ENCODE results near the gene PPRC1. TPM values are rescaled to one million over a fixed set of nuclear protein-coding genes. Genes with fewer than 3 reads are reported as not detected.

PPRC1 gene
- total and polyA plus RNA-seq, 2 experiments from 2014 or later: 43.2 to 67.5 TPM

DNA sequence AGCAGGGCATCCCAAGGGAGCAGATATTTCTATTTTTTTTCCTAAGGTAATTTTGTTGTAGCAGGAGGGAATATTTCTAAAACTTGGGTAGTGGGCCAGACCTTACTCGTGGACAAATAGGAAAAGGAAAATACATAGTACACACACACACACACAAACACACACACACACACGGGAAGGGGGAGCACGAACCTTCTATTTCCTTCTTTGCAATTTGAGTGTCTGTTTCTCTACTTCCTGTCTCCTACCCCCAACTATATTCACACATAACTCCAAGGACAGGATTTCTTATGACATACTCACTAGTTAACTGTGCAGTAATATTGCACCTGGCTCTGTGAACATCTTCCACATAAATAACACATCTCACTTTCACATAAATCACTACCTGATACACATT is 17.1 kb upstream of the PPRC1 start:
- no peaks in the 10 kb centered on the region for H3K9me2 ChIP-seq (ENCODE audit: insufficient read depth)
- Mint-ChIP-seq H3K36me3 (ENCODE audit: low read depth) (peaks cover 22% of the 10 kb centered on the region), H3K27me3 (ENCODE audit: insufficient read depth, low read depth, poor library complexity) (peaks cover 22% of the 10 kb centered on the region), H3K9me3 (no peaks in the 10 kb centered on the region; the same call in 1 of the 3 replicates), H3K4me3 (peak overlapping the region; percentile 89), H3K4me1 (peaks cover 63% of the 10 kb centered on the region), H3K27ac (peak overlapping the region; percentile 88)
- peaks cover 17% of the 10 kb centered on the region; the same call in 1 of the 2 replicates for H3F3A ChIP-seq (replicated peaks; ENCODE audit: low read depth)
- no peaks in the 10 kb centered on the region for H3K27me3 ChIP-seq (ENCODE audit: insufficient read depth)
- H3K4me1 ChIP-seq (ENCODE audit: insufficient read depth): peaks cover 54% of the 10 kb centered on the region
- H2AFZ ChIP-seq: no peak overlapping the region
- TF ChIP-seq ZNF331 (CRISPR knock-in tag; IDR thresholded peaks at IDR 0.05; ENCODE audit: low read depth) (no peak), NANOG (IDR thresholded peaks at IDR 0.05; ENCODE audit: borderline replicate concordance) (no peak), ZNF114 (CRISPR knock-in tag; IDR thresholded peaks at IDR 0.05) (no peak), POLR2AphosphoS5 (IDR thresholded peaks at IDR 0.05; ENCODE audit: low read depth) (no peak), STAT1 (IDR thresholded peaks at IDR 0.05; ENCODE audit: unreplicated experiment) (no peak), CREB1 (CRISPR knock-in tag; IDR thresholded peaks at IDR 0.05; ENCODE audit: low read depth) (no peak), EZH2phosphoT487 (IDR thresholded peaks at IDR 0.05; ENCODE audit: unreplicated experiment) (no peak), EZH2 (IDR thresholded peaks at IDR 0.05; ENCODE audit: low read depth, unreplicated experiment) (no peak), JUNB (IDR thresholded peaks at IDR 0.05; ENCODE audit: unreplicated experiment) (no peak)
- TF ChIP-seq, protein P1, sequence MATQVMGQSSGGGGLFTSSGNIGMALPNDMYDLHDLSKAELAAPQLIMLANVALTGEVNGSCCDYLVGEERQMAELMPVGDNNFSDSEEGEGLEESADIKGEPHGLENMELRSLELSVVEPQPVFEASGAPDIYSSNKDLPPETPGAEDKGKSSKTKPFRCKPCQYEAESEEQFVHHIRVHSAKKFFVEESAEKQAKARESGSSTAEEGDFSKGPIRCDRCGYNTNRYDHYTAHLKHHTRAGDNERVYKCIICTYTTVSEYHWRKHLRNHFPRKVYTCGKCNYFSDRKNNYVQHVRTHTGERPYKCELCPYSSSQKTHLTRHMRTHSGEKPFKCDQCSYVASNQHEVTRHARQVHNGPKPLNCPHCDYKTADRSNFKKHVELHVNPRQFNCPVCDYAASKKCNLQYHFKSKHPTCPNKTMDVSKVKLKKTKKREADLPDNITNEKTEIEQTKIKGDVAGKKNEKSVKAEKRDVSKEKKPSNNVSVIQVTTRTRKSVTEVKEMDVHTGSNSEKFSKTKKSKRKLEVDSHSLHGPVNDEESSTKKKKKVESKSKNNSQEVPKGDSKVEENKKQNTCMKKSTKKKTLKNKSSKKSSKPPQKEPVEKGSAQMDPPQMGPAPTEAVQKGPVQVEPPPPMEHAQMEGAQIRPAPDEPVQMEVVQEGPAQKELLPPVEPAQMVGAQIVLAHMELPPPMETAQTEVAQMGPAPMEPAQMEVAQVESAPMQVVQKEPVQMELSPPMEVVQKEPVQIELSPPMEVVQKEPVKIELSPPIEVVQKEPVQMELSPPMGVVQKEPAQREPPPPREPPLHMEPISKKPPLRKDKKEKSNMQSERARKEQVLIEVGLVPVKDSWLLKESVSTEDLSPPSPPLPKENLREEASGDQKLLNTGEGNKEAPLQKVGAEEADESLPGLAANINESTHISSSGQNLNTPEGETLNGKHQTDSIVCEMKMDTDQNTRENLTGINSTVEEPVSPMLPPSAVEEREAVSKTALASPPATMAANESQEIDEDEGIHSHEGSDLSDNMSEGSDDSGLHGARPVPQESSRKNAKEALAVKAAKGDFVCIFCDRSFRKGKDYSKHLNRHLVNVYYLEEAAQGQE (IDR thresholded peaks at IDR 0.05; ENCODE audit: unreplicated experiment): no peak
- TF ChIP-seq, protein P2, sequence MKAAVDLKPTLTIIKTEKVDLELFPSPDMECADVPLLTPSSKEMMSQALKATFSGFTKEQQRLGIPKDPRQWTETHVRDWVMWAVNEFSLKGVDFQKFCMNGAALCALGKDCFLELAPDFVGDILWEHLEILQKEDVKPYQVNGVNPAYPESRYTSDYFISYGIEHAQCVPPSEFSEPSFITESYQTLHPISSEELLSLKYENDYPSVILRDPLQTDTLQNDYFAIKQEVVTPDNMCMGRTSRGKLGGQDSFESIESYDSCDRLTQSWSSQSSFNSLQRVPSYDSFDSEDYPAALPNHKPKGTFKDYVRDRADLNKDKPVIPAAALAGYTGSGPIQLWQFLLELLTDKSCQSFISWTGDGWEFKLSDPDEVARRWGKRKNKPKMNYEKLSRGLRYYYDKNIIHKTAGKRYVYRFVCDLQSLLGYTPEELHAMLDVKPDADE (IDR thresholded peaks at IDR 0.05): no peak
- TF ChIP-seq, protein P3, sequence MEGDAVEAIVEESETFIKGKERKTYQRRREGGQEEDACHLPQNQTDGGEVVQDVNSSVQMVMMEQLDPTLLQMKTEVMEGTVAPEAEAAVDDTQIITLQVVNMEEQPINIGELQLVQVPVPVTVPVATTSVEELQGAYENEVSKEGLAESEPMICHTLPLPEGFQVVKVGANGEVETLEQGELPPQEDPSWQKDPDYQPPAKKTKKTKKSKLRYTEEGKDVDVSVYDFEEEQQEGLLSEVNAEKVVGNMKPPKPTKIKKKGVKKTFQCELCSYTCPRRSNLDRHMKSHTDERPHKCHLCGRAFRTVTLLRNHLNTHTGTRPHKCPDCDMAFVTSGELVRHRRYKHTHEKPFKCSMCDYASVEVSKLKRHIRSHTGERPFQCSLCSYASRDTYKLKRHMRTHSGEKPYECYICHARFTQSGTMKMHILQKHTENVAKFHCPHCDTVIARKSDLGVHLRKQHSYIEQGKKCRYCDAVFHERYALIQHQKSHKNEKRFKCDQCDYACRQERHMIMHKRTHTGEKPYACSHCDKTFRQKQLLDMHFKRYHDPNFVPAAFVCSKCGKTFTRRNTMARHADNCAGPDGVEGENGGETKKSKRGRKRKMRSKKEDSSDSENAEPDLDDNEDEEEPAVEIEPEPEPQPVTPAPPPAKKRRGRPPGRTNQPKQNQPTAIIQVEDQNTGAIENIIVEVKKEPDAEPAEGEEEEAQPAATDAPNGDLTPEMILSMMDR (conservative IDR thresholded peaks at IDR 0.05; ENCODE audit: low read depth in 2 of 2): no peak
- TF ChIP-seq, protein P4, sequence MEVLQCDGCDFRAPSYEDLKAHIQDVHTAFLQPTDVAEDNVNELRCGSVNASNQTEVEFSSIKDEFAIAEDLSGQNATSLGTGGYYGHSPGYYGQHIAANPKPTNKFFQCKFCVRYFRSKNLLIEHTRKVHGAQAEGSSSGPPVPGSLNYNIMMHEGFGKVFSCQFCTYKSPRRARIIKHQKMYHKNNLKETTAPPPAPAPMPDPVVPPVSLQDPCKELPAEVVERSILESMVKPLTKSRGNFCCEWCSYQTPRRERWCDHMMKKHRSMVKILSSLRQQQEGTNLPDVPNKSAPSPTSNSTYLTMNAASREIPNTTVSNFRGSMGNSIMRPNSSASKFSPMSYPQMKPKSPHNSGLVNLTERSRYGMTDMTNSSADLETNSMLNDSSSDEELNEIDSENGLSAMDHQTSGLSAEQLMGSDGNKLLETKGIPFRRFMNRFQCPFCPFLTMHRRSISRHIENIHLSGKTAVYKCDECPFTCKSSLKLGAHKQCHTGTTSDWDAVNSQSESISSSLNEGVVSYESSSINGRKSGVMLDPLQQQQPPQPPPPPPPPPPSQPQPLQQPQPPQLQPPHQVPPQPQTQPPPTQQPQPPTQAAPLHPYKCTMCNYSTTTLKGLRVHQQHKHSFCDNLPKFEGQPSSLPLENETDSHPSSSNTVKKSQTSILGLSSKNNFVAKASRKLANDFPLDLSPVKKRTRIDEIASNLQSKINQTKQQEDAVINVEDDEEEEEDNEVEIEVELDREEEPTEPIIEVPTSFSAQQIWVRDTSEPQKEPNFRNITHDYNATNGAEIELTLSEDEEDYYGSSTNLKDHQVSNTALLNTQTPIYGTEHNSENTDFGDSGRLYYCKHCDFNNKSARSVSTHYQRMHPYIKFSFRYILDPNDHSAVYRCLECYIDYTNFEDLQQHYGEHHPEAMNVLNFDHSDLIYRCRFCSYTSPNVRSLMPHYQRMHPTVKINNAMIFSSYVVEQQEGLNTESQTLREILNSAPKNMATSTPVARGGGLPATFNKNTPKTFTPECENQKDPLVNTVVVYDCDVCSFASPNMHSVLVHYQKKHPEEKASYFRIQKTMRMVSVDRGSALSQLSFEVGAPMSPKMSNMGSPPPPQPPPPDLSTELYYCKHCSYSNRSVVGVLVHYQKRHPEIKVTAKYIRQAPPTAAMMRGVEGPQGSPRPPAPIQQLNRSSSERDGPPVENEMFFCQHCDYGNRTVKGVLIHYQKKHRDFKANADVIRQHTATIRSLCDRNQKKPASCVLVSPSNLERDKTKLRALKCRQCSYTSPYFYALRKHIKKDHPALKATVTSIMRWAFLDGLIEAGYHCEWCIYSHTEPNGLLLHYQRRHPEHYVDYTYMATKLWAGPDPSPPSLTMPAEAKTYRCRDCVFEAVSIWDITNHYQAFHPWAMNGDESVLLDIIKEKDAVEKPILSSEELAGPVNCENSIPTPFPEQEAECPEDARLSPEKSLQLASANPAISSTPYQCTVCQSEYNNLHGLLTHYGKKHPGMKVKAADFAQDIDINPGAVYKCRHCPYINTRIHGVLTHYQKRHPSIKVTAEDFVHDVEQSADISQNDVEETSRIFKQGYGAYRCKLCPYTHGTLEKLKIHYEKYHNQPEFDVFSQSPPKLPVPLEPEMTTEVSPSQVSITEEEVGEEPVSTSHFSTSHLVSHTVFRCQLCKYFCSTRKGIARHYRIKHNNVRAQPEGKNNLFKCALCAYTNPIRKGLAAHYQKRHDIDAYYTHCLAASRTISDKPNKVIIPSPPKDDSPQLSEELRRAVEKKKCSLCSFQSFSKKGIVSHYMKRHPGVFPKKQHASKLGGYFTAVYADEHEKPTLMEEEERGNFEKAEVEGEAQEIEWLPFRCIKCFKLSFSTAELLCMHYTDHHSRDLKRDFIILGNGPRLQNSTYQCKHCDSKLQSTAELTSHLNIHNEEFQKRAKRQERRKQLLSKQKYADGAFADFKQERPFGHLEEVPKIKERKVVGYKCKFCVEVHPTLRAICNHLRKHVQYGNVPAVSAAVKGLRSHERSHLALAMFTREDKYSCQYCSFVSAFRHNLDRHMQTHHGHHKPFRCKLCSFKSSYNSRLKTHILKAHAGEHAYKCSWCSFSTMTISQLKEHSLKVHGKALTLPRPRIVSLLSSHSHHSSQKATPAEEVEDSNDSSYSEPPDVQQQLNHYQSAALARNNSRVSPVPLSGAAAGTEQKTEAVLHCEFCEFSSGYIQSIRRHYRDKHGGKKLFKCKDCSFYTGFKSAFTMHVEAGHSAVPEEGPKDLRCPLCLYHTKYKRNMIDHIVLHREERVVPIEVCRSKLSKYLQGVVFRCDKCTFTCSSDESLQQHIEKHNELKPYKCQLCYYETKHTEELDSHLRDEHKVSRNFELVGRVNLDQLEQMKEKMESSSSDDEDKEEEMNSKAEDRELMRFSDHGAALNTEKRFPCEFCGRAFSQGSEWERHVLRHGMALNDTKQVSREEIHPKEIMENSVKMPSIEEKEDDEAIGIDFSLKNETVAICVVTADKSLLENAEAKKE (CRISPR knock-in tag; IDR thresholded peaks at IDR 0.05): no peak
- ATAC-seq (no peak), DNase-seq (ENCODE audit: low spot score) (no peak)
- peaks cover 6% of the 10 kb centered on the region for H3K36me3 ChIP-seq (ENCODE audit: insufficient read depth)
- peaks cover 25% of the 10 kb centered on the region for H4K20me1 ChIP-seq (replicated peaks; ENCODE audit: insufficient read depth)
- H3K27ac ChIP-seq (ENCODE audit: low read depth): peak overlapping the region; percentile 95
- peak overlapping the region; percentile 95 for H3K4me3 ChIP-seq
- H3K4me2 ChIP-seq: peak overlapping the region; percentile 80
- peaks cover 85% of the 10 kb centered on the region for H3K79me2 ChIP-seq (replicated peaks; ENCODE audit: insufficient read depth)
